SH-SY5Y (cell line): ENCODE data around the gene APOC1.

Experiments used
- GATA2 ChIP-seq: IDR thresholded peaks from 2 replicates; pipeline ENCODE4 v1.6.1; 2011; ENCODE audit warnings: mild to moderate bottlenecking, low read depth, low read length
- GATA3 ChIP-seq: IDR thresholded peaks from 2 replicates; pipeline ENCODE4 v1.6.1; 2011; ENCODE audit warnings: low read depth, mild to moderate bottlenecking, low read length, moderate library complexity

- TF ChIP-seq GATA3 (no peak), GATA2 (no peak)
Observed at GRCh38 chr19:44942067-44942571, 27.7 kb downstream of the APOC1 start, which contains the start of gene APOC4.
